ENCODE measurements around the gene DNPH1.

DNPH1 gene

DNA sequence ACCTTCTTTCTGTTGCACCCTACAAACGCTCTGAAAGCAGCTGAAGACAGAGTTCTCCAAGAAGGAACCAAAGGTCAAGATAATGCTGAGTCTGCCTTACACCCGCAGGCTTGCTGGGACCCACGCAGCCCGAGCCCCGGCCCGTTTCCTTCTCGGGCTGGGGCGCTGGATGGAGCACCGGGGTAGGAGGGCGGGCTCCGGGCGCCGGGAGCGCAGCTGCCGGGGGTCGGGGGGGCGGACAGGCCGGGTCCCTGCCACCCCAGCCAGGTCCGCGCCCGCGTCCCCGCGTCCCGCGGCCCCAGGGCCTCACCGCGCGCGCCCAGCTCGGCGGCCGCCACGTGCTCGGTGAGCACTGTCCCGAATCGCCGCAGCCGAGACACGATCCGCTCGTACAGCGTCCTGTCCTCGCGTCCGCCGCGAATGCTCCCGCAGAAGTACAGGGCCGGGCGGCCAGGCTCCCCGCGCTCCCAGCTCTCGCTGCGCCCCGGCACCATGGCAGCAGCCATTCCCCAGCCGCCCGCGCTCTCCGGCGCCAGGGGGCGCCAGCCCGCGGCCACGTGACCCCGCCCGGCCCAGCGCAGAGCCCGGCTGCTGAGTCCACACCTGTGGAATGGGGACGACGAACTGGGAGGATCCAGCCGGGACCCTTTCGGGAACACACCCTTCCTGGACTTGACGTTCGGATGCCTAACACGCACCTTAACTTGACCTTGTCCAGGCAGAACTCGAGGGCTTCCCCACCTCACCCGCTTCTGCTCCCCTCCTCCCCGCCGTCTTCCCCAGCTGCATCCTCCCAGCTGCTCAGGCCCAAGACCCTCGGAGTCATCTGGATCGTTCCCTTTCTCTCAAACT is at the start of gene DNPH1:
DNPH1 (minus strand) TSS at position 531 of the 852 bp plus-strand sequence; CDS start at position 506, 25 bp downstream.
- H3K27ac ChIP-seq, result peak within 1 kb of the TSS; percentile 68
- TF ChIP-seq ZFX (IDR thresholded peaks at IDR 0.05; ENCODE audit: borderline replicate concordance), result no peak
- TF ChIP-seq, protein P1, sequence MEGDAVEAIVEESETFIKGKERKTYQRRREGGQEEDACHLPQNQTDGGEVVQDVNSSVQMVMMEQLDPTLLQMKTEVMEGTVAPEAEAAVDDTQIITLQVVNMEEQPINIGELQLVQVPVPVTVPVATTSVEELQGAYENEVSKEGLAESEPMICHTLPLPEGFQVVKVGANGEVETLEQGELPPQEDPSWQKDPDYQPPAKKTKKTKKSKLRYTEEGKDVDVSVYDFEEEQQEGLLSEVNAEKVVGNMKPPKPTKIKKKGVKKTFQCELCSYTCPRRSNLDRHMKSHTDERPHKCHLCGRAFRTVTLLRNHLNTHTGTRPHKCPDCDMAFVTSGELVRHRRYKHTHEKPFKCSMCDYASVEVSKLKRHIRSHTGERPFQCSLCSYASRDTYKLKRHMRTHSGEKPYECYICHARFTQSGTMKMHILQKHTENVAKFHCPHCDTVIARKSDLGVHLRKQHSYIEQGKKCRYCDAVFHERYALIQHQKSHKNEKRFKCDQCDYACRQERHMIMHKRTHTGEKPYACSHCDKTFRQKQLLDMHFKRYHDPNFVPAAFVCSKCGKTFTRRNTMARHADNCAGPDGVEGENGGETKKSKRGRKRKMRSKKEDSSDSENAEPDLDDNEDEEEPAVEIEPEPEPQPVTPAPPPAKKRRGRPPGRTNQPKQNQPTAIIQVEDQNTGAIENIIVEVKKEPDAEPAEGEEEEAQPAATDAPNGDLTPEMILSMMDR (IDR thresholded peaks at IDR 0.05), result peak; percentile 96

GRCh38 chr6:43278524-43279078 is 49.3 kb upstream of the DNPH1 start:
- no peak overlapping the region for H3K27ac ChIP-seq

DNA sequence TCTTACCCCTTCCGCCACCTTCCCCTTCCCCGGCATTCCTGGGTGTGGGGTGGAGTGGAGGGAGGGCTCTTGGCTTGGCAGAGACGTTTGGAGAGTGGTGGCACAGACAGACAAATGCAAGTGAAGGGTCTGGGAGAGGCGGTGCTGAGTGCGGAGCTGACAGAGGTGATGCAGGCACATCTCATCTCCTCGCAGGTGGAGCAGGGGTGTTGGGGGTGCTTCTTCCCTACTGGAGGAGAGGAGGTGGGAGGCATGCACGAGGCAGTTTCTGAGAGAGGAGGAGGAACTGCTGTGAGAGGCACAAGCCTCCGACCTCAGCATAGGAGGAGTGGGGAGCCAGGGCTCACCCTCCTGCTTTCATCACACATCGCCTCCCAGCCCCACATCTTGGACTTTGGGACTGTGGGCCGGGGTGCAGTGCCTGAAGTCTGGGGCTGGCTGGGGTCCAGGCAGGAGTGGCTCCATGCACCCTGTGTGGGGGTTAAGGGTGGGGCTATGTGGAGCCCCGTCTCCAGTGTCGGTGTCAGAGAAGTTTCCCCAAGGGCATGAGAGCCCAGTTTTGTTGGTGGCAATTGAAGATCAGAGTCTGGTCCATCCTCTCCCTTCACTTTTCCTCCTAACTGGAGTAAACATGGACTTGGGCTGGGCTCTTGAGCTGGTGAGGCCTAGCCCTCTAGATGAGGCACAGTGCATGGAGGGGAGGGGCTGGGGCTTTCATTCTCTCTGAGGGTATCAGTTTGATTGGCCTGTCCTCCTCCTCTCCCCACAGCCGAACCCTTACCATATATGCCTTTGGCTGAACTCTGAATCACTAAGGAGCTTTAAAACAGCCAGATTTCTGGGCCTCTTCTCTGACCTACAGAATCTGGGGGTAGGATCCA is 48.6 kb upstream of the DNPH1 start:
- no peak overlapping the region for H3K27ac ChIP-seq
- TF ChIP-seq, protein P1 (IDR thresholded peaks at IDR 0.05), result no peak

More at GRCh38 chr6:43278524-43279078, 49.3 kb upstream of the DNPH1 start:
- no peak for TF ChIP-seq ZFX (IDR thresholded peaks at IDR 0.05; ENCODE audit: borderline replicate concordance)
- TF ChIP-seq, protein P1 (IDR thresholded peaks at IDR 0.05), result no peak

DNA sequence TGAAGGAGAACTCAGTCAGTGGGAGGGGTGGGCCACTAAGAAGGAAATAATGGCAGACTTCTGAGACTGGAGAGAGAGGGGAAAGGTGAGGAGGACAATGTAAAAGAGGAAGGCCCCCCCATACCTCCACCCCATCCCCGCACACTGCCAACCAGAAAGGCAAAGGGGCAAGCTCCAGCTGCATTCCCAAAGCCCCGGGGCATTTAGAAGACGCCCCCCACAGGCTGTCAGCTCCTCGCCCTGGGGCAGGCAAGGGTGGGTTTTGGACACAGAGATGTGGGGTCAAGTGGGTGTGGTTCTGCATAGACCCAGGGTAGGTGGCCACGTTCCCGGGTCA is 48.0 kb upstream of the DNPH1 start:
- no peak for TF ChIP-seq ZFX (IDR thresholded peaks at IDR 0.05; ENCODE audit: borderline replicate concordance)
- TF ChIP-seq, protein P1 (IDR thresholded peaks at IDR 0.05), result no peak
- no peak overlapping the region for H3K27ac ChIP-seq

GRCh38 chr6:43276577-43277305 is 47.5 kb upstream of the DNPH1 start:
- TF ChIP-seq, protein P1 (IDR thresholded peaks at IDR 0.05), result no peak
- H3K27ac ChIP-seq, result no peak overlapping the region

DNA sequence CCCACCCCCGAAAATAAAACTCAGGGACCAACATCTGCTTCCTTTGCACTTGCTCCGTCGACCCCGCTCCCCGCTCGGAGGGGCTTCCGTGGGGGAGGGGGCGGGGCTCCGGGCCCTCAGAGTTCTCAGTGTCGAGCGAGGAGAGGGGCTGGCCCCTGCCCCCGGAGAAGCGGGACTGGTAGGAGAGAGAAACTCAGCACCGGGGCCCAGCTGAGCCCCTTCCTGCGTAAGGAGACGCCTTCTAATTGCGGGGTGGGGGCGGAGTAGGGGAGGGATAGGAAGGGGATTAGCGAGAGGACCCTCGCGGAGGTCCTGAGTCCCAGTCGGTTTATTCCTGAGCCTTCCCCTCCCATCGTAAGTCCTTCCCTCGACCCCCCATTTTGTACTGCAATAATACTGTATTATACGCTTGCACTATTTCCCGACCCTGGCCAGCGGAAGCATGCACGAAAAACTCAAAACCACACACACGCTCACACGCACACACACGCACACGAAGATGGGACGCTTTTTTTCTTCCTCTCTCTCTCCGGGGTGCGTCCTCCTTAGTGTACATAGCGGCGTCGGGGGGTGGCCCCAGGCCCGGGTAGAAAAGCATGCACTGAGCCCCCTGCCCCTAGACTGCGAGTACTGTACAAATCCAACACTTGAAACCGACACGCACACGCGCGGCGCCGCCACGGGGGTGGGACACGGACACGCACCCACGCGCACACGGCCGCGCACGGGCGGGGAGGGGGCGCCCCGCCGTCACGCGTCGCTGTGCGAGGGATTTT is 46.7 kb upstream of the DNPH1 start:
- TF ChIP-seq ZFX (IDR thresholded peaks at IDR 0.05; ENCODE audit: borderline replicate concordance), result no peak
- TF ChIP-seq, protein P1 (IDR thresholded peaks at IDR 0.05), result no peak

More for the DNA sequence above, 46.7 kb upstream of the DNPH1 start:
- no peak overlapping the region for H3K27ac ChIP-seq
